GM19463 (cell line): ENCODE data around the gene SIT1.

Experiments
- ATAC-seq: cut with Tn5 transposase; IDR thresholded peaks from one replicate; pipeline ENCODE4 v1.9.1; 2021; ENCODE audit warnings: mild to moderate bottlenecking, moderate library complexity; ENCODE audit not compliant: unreplicated experiment

The SIT1 gene

GRCh38 chr9:35650341-35651158, at the start of gene SIT1:
Gene SIT1 (minus strand): TSS chr9:35650931. CDS start chr9:35650853, 78 bp downstream.
- ATAC-seq: peak; percentile 26

GRCh38 chr9:35700031-35700430, 49.3 kb upstream of the SIT1 start:
- no peak for ATAC-seq

GRCh38 chr9:35698231-35698630, 47.5 kb upstream of the SIT1 start:
- ATAC-seq: no peak

GRCh38 chr9:35697486-35697885, 46.8 kb upstream of the SIT1 start:
- ATAC-seq: no peak

GRCh38 chr9:35696520-35697215, 45.9 kb upstream of the SIT1 start:
- ATAC-seq: peak; percentile 63

- ATAC-seq: no peak
Measured at GRCh38 chr9:35695943-35696401, 45.2 kb upstream of the SIT1 start.

GRCh38 chr9:35691757-35692301, 41.1 kb upstream of the SIT1 start:
- no peak for ATAC-seq

- ATAC-seq: no peak
Measured at GRCh38 chr9:35691334-35691650, 40.6 kb upstream of the SIT1 start.

GRCh38 chr9:35690614-35691333, 40.0 kb upstream of the SIT1 start:
- ATAC-seq: no peak

GRCh38 chr9:35690294-35690613, 39.5 kb upstream of the SIT1 start:
- no peak for ATAC-seq

- no peak for ATAC-seq
Measured at GRCh38 chr9:35689542-35690293, 39.0 kb upstream of the SIT1 start, which contains the start of gene TPM2. Gene TPM2 (minus strand): TSS chr9:35689925. CDS start chr9:35689817, 108 bp downstream.

- no peak for ATAC-seq
Measured at GRCh38 chr9:35688558-35689541, 38.1 kb upstream of the SIT1 start.

GRCh38 chr9:35687972-35688557, 37.3 kb upstream of the SIT1 start:
- no peak for ATAC-seq

- ATAC-seq: no peak
Measured at GRCh38 chr9:35687306-35687705, 36.6 kb upstream of the SIT1 start.

- no peak for ATAC-seq
Measured at GRCh38 chr9:35686222-35687203, 35.8 kb upstream of the SIT1 start.

- no peak for ATAC-seq
Measured at GRCh38 chr9:35685506-35685905, 34.8 kb upstream of the SIT1 start.

- no peak for ATAC-seq
Measured at GRCh38 chr9:35684921-35685320, 34.2 kb upstream of the SIT1 start.

- ATAC-seq: no peak
Measured at GRCh38 chr9:35683323-35683722, 32.6 kb upstream of the SIT1 start.
